Activated CD8-positive, alpha-beta memory T cell treated with anti-CD3 and anti-CD28 coated beads, Interleukin-2, amount 50 U/mL, for 48 hours (primary cell): Measurements from ENCODE around the gene TMEM229B.

Experiments used
- DNase-seq: peaks from one replicate; pipeline ENCODE4 v3.0.0-alpha.2; 2020

TMEM229B gene

DNA sequence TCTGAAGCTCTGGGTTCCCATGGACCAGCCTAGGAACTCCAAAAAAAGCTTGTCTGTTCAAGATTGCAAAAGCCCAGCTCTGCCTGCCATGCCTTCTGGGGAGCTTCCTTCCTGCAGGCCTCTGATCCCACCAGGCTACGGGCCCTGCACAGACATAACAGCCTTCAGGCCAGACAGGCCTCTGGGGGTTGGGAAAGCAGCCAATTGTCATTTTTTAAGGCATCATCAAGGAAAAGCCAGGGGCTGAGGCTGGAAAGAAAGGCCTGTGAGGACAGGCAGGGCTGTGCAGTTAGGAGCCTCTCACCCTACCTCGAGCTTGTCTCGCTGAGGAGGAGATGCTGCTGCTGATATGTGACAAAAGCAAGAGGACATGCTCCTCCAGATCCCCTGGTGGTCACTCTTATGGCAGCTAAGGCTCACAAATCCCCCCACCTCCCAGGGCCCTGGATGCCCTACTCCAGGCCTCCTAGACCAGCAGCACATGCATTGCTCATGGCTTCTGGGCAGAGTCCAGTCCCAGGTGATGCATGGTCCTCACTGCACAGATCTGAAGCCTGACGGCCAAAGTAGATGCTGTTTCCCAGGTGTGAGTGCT, 2.9 kb downstream of the TMEM229B start:
- DNase-seq, result no peak

DNA sequence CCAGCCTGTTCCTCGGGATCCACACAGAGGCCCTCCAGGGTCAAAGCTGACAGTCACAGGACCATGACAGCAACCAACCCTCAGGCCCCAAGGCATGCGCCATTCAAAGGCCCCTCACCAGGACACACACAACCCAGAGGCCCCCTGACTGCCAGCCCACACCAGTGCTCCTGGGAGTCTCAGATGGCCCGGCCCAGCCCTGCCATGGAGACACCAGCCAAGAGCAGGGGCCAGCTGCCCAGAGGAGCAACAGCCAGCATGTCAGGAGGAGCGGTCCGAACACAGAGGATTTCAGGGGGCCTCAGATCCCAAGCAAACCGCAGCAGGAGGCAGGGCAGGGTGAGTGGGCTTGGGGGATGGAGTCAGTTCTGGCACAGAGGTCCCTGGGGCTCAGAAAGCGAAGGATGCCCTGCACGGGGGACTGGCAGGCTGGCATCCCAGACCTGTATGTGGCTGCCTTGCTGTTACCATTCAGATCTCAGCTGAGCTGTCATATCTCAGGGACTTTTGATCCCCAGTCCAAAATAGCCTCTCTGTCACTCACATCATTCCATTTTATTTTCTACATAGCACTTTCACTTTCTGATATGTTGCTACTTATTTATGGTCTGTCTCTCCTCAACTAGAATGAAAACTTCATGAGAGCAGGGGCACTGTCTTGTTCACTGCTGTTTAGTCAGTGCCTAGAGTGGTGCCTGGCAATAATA, 4.8 kb downstream of the TMEM229B start:
- DNase-seq, result no peak

DNA sequence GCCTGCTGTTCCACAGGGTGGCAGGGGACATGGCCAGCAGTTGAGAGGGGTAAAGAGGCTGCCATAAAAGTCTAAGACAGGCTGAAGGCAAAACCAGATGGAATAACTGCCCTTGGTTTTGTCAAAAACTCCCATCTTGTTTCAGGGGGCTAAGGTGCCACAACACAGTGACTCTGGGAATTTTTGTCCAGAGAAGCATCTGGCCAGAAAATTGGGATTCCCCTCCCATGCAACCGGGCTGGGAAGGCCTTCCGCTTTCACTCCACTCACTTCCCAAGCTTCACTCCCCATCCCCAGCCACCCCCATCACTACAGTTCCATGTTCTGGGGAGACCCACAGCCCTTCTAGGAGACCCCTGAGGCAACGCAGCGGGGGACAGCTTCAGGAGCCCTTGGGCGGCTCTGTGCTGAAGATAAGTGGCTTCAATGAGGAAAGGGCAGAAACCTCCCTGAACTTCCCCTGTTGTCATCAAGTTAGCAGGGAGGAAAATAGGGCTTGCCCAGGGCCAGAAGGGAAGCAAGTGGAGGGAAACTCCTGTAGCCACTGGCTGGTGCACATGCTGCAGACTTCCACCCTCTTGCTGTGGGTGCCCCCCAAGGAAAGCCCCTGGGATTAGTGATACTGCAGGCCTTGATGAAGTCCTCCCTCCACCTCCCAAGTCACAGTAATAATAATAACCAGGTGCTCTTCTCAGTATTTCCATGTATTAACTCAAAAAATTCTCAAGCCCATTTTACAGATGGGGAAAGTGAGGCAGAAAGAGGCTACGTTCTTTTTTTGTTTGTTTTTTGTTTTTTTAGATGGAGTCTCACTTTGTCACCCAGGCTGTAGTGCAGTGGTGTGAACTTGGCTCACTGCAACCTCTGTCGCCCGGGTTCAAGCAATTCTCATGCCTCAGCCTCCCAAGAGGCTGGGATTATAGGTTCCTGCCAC, 6.0 kb downstream of the TMEM229B start:
- no peak for DNase-seq

DNA sequence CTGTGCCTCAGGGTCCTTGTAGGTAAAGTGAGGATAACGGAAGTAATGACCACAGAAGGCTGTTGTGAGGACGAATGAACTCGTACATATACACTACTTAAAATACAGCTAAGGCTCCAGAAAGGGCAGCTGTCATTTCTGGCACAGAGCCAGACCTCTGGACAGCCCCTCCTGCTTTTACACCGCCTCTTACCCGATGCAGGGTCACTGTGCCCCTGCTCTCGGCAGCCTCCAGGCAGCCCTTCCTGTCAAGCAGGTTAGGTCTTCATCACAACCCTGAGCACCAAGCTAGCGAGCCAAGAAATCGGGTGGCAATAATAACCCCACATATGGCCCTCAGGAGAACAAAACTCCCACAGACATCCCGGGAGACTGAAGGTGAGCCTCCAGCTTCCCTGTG, 8.5 kb downstream of the TMEM229B start:
- DNase-seq, result no peak

DNA sequence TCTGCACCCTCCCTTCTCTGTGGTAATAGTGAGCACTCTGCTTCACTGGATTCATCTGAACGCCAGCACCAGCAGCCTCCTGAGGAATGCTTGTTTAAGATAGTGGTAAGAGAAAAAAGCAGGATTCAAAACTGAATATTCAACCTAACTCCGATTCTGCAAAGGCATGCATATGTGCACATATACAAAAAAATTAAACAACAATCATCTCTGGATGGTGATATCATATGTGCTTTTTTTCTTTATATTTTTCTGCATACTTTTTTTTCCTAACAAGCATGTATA, 9.8 kb downstream of the TMEM229B start:
- no peak for DNase-seq

DNA sequence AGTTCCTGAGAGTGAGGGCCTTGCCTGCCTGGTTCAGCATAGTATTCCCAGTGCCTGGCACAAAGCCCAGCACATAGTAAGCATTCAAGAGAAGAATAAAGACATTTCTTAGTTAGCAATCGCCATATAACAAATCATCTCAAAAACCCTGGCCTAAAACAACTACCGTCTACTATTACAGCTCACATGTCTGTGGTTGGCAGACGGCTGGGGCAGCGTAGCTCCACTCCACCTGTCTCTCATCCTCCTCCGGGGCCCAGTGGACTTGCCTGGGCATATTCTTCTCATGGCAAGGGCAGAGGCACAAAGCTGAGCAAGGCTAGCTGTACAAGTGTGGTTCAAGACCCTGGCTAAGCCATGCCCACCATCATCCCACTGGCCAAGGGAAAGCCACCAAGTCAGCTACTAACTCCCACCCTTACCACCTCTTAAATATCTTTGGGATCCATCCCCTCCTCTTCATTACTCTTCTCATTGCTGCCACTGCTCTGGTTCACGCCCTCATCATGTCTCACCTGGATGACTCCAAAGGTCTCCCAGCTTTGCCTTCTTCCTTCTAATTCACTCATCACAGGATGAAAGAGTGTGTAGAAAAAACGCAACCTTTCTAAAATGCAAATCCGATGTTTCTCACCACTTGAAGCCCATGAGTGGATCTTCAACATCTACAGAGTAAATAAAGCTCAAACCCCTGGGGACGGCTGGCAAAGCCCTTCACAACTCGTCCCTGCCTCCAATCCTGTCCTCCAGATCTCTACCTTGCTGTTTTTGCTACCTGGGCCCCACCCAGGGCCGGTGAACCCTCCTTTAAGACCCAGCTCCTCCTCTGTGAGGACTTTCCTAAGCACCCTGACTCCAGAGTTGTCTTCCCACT, 10.4 kb downstream of the TMEM229B start:
- DNase-seq, result no peak

DNA sequence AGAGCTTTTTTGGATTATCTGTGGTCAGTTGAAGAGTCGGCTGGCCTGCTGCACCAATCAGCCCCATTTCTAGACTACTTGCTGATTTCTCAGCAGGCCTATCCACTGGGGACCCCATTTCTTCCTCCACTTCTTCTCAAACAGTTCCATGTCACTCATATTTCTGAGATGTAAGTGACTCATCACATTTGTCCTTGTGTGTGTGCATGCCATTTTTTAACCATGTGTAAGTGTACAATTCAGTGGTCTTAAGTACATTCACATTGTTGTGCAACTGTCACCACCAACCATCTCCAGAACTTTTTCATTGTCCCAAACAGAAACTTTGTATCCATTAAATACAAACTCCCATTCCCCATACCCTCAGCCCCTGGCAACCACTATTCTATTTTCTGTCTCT, 14.2 kb downstream of the TMEM229B start:
- DNase-seq, result no peak

DNA sequence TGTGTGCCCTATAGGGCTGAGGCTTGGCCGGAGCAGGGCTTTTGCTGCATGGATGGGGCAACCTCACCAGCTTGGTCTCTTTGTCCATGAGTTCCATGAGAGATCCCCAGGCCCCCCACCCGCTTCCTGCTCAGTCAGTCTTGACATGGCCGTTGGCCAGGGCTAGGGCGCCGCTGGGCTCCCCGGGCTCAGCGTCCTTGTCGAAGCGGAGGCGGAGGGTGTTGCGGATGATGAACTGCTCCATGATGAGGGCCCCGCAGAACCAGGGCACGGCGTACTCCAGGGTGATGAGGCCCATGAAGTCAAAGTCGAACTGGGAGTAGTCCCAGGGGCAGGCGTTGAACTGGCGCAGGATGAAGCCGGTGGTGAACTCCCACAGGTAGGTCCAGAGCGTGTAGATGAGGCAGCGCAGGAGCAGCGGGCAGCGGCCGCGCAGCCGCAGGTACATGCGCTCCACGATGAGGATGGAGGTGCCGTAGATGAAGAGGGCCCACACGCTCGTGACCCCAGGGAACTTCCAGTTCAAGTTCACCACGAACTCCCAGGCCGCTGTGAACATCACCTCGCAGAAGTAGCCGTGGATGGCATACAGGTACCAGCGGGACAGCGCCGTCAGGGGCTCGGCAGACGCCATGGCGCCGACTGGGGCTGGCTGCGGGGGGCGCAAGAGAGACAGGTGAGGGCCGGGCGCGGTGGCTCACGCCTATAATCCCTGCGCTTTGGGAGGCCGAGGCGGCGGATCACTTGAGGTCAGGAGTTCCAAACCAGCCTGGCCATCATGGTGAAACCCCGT, 15.0 kb downstream of the TMEM229B start:
- no peak for DNase-seq

DNA sequence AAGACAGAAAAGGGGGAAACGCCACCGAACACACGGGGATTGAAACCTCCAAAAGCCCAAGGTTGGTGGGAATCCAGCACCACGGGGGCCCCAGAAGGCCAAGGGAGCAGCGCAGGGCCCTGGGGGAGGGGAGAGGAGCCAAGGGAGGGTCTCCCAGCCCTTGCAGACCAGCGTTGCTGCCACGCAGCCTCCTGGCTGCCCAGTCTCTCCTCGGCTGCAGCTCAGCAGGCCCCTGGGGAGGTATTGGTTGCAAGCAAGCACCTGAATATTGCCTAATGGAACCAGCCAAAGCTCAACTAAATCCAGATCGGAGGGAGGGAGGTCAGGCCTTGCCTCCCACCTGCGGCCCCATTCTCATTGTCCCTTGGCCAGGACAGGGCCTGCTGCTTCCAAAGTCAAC, 15.8 kb downstream of the TMEM229B start:
- no peak for DNase-seq

DNA sequence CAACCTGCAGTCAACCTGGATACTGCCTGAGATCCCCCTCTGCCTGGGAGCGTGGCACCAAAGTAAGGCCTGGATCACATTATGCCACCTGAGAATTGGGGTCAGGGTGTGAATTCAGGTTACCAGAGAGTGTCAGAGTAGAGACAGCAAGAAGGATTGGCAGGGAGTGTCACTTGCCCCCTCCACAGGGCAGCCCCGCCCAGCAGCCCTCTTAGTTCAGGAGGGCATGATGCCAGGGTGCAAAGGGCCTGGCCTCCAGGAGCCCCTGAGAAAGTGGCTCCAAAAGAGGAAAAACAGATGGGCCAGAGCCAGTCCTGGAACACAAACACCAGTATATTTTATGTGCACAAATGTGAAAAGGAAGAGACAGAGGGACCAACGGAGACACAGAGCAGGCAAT, 18.6 kb downstream of the TMEM229B start:
- no peak for DNase-seq

DNA sequence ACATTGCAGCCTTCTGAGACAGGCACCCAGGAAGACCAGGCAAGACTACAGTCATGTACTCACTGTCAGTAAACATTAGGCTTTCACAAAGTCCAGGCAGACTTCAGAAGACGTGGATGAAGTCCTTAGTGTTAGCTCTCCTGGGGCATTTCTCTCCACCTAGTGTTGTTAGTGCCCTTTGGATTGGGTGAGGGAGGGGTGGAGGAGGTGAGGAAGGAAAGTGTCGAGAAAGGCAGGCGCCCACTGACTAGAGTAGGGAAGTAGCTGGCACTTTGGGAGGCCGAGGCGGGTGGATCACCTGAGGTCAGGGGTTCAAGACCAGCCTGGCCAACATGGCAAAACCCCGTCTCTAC, 20.2 kb downstream of the TMEM229B start:
- no peak for DNase-seq

DNA sequence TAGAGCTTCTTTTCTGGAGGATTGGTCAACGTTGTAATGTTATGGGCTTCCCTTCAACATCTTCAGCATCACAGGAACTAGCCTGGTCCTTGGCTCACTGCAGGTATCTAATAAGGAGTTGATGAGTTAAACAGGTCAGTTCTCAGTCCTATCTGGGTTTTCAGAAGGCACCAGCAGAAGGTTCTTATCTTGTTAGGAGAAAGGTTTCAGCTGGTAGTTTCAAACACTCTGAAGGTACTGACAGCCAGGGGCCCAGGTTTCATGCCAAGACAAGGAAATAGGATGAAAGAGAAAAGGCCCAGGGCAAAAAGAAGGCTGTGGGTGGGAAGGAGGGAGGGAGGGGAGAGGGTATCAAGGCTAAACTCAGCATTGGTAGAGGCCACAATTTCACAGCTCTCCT, 21.4 kb downstream of the TMEM229B start:
- no peak for DNase-seq

DNA sequence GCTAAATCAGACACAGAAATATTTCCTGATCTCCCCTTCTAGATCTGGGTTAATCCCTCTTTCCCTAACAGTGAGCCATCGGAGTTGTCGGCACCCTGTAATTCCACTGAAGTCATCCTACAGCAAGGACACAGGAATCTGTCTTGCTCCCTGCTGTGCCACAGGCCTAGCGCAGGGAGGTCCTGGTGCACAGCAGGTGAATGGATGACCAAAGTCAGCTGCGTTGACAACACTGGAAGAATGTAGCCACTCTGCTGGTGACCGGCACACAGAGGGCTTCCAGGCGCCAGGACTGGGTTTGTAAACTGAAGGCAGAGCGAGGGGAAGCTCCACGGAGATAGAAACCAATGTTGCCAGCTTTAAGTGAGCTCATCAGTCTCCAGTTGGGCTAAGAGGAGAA, 23.6 kb downstream of the TMEM229B start:
- DNase-seq, result no peak

DNA sequence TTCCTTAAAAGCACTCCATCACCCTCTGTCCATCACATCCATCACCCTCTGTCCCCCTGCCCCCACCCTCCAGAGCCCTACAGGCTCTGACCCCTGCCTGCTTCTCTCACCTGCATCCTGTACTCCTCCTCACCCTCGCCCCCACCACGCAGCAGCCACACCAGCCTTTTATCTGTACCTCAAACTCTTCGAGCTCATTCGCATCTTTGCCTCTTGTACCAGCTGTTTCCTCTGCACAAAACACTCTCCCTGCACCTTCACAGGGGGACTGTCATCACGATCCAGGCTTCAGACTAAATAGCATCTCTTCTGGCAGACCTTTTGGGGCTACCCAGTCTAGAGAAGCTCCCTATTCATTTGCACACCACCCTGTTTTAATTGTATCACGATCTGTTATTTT, 24.1 kb downstream of the TMEM229B start:
- DNase-seq, result no peak

DNA sequence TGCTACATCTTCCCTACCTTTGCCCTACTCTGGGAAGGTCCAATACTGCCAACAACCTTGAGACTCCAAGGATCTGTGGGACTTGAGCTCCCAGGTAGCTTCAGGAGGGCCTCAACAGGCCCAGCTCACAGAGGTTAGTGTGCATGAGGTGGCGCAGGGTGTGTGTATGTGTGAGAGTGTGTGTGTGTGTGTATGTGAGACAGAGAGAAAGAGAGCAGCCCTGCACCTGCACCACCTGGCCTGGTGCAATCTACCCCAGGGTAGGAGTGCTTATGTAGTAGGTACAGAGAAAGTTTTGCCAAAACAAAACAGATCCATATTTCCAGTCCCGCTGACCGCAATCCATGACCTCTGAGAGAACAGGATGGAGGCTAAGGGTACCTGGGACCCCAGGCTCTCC, 24.6 kb downstream of the TMEM229B start:
- DNase-seq, result no peak

DNA sequence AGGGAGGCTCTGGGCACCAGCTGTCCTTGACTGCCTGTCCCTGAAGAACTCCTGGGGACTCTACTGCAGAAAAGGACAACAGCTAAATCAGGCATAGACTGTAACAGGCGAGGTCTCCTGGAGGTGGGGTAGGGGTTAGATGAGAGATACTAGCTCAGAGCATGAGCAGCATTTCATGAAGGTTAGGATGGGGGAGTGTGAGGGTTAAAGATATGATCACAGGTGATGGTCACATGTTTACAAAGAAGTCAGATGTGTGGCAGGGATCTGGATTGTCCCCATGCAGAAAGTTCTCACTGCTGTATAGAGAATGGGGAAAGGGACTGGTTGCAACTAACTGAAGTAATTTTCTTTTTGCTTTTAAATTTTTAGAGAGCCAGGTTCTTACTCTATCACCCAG, 26.5 kb downstream of the TMEM229B start:
- DNase-seq, result no peak

DNA sequence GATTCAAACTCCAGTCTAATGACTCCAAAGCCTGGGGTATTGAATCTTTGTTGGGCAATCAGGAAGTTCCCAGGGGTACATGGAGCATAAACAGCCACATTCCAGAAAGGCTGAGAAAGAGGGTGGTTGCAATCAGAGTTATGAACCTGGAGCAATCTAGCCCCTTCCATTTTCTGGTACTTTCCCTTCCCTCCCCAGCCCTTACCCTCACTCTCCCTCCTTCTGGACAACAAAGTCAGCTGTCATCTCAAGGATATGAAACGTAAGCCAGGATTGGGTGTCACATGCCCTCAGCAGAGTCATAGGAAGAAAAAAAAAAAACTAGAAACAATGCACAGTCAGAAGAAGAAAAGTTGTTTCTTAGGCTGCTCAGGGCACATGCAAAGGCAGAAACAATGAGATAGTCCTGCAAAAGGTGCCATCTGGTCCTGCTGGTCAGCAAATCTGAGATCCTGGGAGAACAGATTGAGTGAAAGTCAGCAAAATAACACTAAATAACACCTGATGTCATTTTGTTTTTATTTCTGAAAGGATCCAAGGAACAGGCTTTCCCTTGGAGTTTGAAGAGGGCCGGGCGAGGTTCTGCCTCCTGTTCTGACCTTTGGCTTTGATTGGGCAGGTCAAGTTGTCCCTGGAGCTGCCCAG, 27.1 kb downstream of the TMEM229B start:
- DNase-seq, result no peak

DNA sequence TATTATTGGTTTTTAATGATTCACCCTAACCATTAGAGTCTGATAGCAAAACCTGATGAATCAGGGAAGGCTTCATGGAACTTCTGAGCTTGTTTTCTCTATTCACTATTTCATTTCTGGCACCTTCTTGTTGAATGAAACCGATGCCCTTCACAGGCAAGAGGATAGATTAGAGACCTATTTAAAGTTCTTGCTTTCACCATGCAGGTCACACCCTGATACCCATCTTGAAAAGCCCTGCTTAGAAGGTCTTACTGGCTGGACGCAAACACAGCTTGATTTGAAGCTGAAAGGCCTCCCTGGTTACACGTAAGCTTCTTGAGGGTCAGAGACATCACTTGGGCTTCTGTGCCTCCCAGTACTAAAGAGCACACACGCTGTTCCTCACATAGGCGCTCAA, 29.2 kb downstream of the TMEM229B start:
- DNase-seq, result no peak

DNA sequence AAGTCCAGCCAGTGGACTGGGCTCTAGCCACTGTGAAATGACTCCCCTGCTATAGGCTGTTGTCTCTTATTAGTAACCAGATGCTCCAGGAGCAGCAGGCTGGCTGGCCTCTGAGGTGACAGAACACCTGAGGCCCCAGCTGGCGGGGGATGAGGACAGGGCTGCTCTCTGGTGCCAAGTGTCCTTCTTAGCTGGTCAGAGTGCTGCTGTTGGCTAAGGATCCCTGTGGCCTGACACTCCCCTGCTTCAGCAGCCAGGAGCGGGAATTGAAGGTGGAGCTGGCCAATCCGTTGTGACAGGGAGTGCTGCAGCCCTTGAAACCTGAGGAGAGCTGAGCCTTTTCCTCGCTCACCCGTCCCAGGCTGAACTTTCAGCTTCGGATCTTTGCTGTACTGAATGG, 30.7 kb downstream of the TMEM229B start:
- no peak for DNase-seq

DNA sequence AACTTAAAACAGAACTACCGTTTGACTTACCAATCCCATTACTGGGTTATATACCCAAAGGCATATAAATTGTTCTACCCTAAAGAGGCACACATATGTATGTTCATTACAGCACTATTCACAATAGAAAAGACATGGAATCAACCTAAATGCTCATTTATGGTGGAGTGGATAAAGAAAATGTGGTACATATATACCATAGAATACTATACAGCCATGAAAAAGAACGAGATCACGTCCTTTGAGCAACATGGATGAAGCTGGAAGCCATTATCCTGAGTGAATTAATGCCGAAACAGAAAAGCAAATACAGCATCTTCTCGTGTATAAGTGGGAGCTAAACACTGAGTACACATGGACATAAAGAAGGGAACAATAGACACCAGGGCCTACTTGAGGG, 31.8 kb downstream of the TMEM229B start:
- no peak for DNase-seq

DNA sequence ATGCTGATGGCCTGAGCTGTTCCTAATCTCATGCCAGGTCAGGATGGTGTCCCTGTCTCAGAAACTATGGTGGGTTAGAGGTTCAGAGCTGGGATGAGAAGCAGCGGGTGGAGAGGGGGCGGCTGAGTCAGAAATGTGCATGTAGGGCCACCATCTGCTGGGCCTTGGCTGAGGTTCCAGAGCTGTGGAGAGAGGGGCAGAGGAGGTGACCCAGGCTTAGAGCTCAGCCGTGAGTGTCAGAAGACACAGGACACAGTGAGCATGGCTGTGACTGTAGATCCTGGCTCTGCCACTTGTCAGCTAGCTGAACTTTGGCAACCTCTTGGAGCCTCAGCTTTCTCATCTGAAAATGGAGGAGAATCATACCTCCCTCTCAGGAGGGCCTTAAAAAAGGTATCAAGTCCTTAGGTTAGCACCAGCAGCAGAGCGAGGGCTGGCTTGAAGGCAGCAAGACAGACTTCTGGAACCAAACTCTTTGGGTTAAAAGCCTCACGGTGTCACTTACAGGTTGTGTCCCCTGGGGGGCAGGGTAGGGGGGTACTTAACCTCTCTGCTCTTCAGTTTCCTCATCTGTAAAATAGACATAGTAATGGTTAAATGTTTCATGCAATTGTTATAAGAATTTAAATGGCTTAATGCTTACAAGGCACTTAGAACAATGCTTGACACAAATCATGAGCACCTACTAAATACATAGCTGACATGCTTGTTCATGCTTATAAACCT, 34.8 kb downstream of the TMEM229B start:
- no peak for DNase-seq
